HG03469 (cell line): ENCODE measurements around the gene NCKAP5L.
A peak's percentile ranks its signal among the peaks of the same experiment; 100 is the strongest.
"Not testable (repeated sequence)": the region's sequence is repeated elsewhere in the genome, so short reads cannot be mapped to it uniquely, and the experiment has no call there.

Source experiments
- ATAC-seq: cut with Tn5 transposase; IDR thresholded peaks from one replicate; pipeline ENCODE4 v1.9.1; 2021; ENCODE audit warnings: mild to moderate bottlenecking, moderate library complexity, moderate number of reproducible peaks; ENCODE audit not compliant: unreplicated experiment

NCKAP5L gene, protein sequence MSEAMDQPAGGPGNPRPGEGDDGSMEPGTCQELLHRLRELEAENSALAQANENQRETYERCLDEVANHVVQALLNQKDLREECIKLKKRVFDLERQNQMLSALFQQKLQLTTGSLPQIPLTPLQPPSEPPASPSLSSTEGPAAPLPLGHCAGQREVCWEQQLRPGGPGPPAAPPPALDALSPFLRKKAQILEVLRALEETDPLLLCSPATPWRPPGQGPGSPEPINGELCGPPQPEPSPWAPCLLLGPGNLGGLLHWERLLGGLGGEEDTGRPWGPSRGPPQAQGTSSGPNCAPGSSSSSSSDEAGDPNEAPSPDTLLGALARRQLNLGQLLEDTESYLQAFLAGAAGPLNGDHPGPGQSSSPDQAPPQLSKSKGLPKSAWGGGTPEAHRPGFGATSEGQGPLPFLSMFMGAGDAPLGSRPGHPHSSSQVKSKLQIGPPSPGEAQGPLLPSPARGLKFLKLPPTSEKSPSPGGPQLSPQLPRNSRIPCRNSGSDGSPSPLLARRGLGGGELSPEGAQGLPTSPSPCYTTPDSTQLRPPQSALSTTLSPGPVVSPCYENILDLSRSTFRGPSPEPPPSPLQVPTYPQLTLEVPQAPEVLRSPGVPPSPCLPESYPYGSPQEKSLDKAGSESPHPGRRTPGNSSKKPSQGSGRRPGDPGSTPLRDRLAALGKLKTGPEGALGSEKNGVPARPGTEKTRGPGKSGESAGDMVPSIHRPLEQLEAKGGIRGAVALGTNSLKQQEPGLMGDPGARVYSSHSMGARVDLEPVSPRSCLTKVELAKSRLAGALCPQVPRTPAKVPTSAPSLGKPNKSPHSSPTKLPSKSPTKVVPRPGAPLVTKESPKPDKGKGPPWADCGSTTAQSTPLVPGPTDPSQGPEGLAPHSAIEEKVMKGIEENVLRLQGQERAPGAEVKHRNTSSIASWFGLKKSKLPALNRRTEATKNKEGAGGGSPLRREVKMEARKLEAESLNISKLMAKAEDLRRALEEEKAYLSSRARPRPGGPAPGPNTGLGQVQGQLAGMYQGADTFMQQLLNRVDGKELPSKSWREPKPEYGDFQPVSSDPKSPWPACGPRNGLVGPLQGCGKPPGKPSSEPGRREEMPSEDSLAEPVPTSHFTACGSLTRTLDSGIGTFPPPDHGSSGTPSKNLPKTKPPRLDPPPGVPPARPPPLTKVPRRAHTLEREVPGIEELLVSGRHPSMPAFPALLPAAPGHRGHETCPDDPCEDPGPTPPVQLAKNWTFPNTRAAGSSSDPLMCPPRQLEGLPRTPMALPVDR (N-terminal part only)

GRCh38 chr12:49828133-49829091, at the start of gene NCKAP5L:
NCKAP5L (minus strand) TSS chr12:49828413; CDS start chr12:49804044, 24,369 bp downstream.
- peak; percentile 68 for ATAC-seq

DNA sequence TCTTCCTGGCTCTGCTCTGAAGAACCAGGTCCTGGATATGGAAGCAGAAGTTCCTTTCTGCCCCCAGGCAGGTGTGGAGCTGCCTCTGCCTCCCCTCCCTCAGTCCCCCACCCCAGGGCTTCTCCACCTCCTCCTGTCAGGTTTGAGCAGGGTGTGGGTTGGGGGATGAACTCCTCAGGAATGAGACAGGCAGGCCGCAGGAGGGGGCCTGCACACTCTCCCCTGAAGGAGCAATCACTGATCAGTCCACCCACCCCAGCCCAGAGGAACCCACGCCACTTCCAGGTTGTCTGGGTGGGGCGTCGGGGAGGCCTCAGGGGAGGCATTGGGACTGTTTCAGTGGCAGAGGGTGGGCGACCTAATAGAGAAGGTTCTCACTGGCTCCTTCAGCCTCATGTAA, 48.9 kb upstream of the NCKAP5L start:
- ATAC-seq = no peak

DNA sequence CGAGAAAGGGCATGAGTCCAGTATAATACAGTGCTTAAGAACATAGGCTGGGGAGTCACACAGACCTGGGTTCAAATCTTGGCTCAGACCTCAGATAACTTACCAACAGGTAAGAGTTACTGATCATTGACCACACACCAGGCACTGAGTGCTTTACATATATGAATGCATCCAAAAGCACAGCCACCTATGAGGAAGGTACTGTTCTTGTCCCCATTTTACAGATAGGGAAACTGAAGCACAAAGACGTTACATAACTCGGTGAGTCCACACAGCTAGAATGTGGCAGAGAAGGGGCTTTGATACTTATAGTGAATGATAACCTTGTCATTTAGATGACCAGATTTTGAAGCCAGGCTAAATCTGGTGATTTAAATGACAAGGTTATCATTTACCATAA, 47.9 kb upstream of the NCKAP5L start:
- no peak for ATAC-seq

- no peak for ATAC-seq
Measured at GRCh38 chr12:49875115-49875720, 47.0 kb upstream of the NCKAP5L start.

GRCh38 chr12:49874142-49874897, 46.1 kb upstream of the NCKAP5L start:
- ATAC-seq = no peak

DNA sequence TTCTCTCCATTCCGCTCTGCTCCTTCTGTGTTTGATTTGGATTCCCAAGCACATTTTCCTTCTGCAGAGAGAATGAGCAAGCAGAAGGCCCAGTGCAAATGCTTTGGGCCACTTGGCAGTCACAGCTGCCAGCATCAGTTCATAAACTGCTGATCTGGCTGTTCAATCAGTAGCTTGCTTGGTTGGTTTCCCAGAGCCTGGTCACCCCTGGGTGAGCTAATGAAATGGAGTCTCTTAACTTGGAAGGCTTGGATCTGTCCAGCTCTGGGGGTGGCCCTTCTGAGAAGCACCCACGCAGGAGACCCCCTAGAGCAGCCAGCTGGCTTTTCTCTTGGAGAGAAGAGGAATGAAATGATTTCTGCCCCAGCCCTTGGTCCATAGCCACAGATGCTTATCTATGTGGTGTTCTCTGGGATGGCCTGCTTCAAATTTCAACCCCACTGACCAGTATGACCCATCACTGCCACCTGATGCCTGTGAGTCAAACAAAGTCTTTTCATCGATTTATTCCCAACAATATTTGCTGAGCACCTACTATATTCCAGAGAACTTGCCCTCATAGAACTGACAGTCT, 45.2 kb upstream of the NCKAP5L start:
- ATAC-seq = no peak

- no peak for ATAC-seq
Measured at GRCh38 chr12:49872781-49873181, 44.6 kb upstream of the NCKAP5L start.

GRCh38 chr12:49872381-49872780, 44.2 kb upstream of the NCKAP5L start:
- no peak for ATAC-seq

GRCh38 chr12:49871811-49872251, 43.6 kb upstream of the NCKAP5L start:
- not testable (repeated sequence) for ATAC-seq

DNA sequence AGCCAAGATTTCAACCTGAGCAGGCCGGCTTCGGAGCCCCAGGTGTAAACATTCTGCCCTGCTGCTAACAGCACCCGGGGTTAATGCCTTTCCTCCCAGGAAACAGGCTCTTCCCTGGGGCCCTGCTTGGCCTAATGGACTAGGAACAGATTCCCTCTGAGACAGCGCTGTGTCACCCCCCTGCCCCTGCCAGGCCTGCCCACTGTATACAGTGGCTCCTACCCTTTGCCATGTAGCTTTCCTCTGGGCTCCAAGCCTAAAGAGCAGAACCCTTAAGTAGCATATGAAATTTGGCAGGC, 43.0 kb upstream of the NCKAP5L start:
- no peak for ATAC-seq

GRCh38 chr12:49870501-49871262, 42.5 kb upstream of the NCKAP5L start:
- no peak for ATAC-seq

DNA sequence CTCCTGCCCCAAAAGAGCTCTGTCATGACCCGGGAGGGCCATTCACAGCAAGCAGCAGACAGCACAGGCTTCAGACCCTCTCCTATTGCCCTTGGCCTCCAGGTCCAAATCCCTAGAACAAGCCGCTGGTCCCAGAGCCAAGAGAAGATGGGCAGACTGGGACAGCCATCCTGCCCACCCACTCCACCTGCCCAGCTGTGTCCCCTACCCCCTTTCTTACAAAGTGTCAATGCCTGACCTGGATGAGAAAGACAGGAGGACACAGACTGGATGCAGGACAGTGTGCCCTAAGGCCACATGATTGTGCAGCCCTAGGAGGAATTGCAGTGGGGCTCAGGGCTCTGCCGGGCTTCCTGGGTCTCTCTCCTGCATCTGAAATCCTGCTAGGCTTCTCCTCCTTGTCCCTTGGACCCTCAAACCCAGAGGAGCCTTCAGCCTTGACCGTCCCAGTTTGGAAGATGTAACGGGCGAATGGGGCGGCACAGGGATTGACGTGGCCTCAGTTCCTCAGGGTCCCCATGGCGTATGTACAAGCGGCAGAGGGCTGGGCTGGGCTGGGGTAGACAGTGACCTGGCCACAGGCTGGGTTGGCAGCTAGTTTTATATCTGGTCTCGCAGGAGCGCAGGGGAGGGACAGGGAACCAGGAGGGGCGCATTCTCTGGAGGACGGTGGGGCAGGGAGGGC, 41.7 kb upstream of the NCKAP5L start:
- no peak for ATAC-seq

DNA sequence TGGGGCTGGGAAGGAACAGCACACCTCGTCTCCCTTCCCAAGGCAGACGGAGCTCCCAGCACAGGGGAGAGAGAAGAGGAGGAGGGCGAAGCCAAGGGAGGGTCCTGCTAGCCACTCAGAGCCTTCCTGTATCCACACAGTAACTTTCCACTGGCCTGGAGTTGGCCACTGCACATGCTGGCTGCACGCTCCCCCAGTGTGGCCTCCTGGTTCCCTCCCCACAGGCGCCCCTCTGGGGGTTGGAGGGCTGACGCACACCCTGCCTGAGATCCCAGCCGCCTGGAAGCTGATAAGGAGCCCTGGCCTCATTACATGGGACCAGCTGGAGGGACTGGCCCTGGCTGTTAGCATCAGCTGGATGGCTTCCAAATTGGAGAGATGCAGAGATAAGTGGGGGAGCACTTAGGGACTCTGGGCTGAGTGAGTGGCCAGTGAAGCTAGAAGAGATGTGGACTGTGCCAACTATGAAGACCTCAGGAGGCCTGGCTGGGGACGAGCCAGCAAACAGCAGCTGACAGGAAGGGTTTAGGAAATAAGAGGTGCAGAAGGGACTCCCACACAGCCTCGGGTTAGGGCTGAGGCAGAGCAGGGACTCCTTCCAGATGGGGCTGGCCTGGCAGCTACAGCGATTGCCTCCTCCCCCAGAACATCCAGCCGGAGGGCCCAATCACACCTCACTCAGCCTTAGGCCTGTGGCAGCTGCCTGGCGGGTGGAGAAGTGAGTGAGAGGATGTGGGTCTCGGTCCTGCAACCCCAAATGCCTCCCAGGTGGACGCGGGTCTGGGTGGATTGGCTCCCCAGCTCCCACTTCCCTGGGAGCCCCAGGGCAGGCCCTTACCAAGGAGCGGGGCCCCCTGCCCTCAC, 41.0 kb upstream of the NCKAP5L start:
- ATAC-seq = no peak

- ATAC-seq = no peak
Measured at GRCh38 chr12:49868449-49868848, 40.2 kb upstream of the NCKAP5L start.

- no peak for ATAC-seq
Measured at GRCh38 chr12:49867570-49868341, 39.5 kb upstream of the NCKAP5L start.
